Measurements from ENCODE around the gene SPG7. TPM values are rescaled to one million over a fixed set of nuclear protein-coding genes. Genes with fewer than 3 reads are reported as not detected.
"Not testable (repeated sequence)": the region's sequence is repeated elsewhere in the genome, so short reads cannot be mapped to it uniquely, and the experiment has no call there.

Gene SPG7
- total and polyA plus RNA-seq, 4 donors: 34.5 to 102 (median 49.5) TPM

DNA sequence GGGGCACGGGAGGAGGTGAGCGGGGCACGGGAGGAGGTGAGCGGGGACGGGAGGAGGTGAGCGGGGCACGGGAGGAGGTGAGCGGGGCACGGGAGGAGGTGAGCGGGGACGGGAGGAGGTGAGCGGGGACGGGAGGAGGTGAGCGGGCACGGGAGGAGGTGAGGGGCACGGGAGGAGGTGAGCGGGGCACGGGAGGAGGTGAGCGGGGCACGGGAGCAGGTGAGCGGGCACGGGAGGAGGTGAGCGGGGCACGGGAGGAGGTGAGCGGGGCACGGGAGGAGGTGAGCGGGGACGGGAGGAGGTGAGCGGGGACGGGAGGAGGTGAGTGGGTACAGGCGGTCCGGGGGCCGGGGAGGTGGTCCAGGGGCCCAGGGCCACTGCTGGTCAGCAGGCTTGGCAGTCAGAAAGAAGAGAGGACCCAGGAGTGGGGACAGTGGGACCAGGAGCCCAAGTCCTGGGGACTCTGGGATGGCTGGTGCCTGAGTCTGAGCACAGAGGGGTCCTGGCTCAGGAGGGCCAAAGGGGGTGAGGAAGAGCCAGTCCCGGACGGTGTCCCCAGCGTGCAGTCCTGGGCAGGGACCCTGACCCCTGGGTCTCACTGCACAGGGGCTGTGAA is 62.9 kb downstream of the SPG7 start:
- not testable (repeated sequence) for H3K27me3 ChIP-seq (ENCODE audit: control insufficient read depth in 4 of 4, insufficient read depth in 4 of 4, low read length in 3 of 4); H3K27ac ChIP-seq (ENCODE audit: low read depth in 1 of 2, low read length in 2 of 2); H3K4me3 ChIP-seq (ENCODE audit: low read depth in 1 of 3, low read length in 3 of 3); H3K36me3 ChIP-seq (ENCODE audit: control insufficient read depth in 4 of 4, insufficient read depth in 3 of 4, low read depth in 1 of 4, low read length in 3 of 4); H3K9ac ChIP-seq (ENCODE audit: low read depth in 1 of 2, low read length in 2 of 2); H3K9me3 ChIP-seq (ENCODE audit: control insufficient read depth in 4 of 4, low read length in 3 of 4); DNase-seq (ENCODE audit: low spot score)
- H3K4me1 ChIP-seq (ENCODE audit: control insufficient read depth in 4 of 4, insufficient read depth in 4 of 4, low read length in 3 of 4): peaks cover 8 to 20% (median 14%) of the 10 kb centered on the region in 4 donors
- 88% methylated on average over 36 of the region's 36 CpGs for WGBS

DNA sequence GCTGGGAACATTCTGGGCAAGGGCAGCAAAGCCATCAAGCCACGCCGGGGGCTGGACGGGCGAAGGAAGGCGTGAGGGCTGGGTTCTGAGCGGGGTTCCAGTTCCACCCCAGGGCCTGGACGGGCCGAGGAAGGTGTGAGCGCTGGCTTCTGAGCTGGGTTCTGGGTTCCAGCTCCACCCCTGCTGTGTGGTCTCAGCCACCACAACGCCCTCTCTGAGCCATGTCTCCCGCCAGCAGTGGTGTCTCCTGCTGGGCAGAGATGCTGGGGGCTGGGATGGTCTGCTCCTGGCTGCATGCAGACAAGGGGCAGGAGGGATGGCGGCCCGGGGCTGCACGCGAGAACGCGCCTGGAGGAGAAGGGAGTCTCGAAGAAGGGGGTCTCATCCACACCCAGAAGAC is 63.4 kb downstream of the SPG7 start:
- H3K4me3 ChIP-seq (ENCODE audit: low read depth in 1 of 3, low read length in 3 of 3): no peak overlapping the region
- H3K27ac ChIP-seq (ENCODE audit: low read depth in 1 of 2, low read length in 2 of 2): no peak overlapping the region
- no peaks in the 10 kb centered on the region for H3K36me3 ChIP-seq (ENCODE audit: control insufficient read depth in 4 of 4, insufficient read depth in 3 of 4, low read depth in 1 of 4, low read length in 3 of 4)
- peaks cover 0 to 3% (median 0%) of the 10 kb centered on the region in 4 donors for H3K27me3 ChIP-seq (ENCODE audit: control insufficient read depth in 4 of 4, insufficient read depth in 4 of 4, low read length in 3 of 4)
- H3K4me1 ChIP-seq (ENCODE audit: control insufficient read depth in 4 of 4, insufficient read depth in 4 of 4, low read length in 3 of 4): peaks cover 6 to 19% (median 15%) of the 10 kb centered on the region in 4 donors
- H3K9me3 ChIP-seq (ENCODE audit: control insufficient read depth in 4 of 4, low read length in 3 of 4): no peaks in the 10 kb centered on the region
- H3K9ac ChIP-seq (ENCODE audit: low read depth in 1 of 2, low read length in 2 of 2): no peak overlapping the region
- 94% methylated on average over 18 of the region's 18 CpGs for whole genome bisulfite sequencing
- no peak for DNase-seq (ENCODE audit: low spot score)
- no peak for TF ChIP-seq RXRA (IDR thresholded peaks at IDR 0.05)
- no peak for TF ChIP-seq EGR1 (IDR thresholded peaks at IDR 0.05; ENCODE audit: low read depth in 2 of 2)
- TF ChIP-seq FOXA2 (IDR thresholded peaks at IDR 0.05): no peak
- TF ChIP-seq HNF4G (IDR thresholded peaks at IDR 0.05): no peak
- TF ChIP-seq YY1 (IDR thresholded peaks at IDR 0.05): no peak
- no peak for TF ChIP-seq GABPA (IDR thresholded peaks at IDR 0.05 in 1 of 2, conservative IDR thresholded peaks at IDR 0.05 in 1 of 2)
- no peak for TF ChIP-seq JUND (IDR thresholded peaks at IDR 0.05)
- no peak for TF ChIP-seq TAF1 (conservative IDR thresholded peaks at IDR 0.05)

DNA sequence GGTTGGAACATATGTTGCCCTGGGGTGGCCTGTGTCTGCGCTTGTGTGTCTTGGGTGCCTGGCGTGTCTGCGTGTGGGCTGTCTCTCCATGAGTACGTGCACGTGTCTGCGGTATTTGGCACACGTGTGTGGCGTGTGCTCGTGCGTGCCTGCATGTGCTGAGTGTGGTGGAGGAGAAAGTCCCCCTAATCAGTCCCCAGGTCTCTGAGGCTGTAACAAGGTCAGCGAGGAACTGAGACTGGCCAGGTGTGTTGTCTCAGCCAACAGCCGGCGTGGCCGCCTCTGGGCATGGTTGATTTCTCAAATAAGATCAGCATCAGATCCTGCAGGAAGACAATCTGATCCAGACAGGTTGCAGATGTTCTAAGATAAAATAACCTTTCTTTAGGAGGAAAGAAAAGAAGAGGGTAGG is 63.9 kb downstream of the SPG7 start:
- H3K9ac ChIP-seq (ENCODE audit: low read depth in 1 of 2, low read length in 2 of 2): no peak overlapping the region
- H3K36me3 ChIP-seq (ENCODE audit: control insufficient read depth in 4 of 4, insufficient read depth in 3 of 4, low read depth in 1 of 4, low read length in 3 of 4): no peaks in the 10 kb centered on the region
- H3K27ac ChIP-seq (ENCODE audit: low read depth in 1 of 2, low read length in 2 of 2): no peak overlapping the region
- no peak overlapping the region for H3K4me3 ChIP-seq (ENCODE audit: low read depth in 1 of 3, low read length in 3 of 3)
- H3K27me3 ChIP-seq (ENCODE audit: control insufficient read depth in 4 of 4, insufficient read depth in 4 of 4, low read length in 3 of 4): peaks cover 0 to 3% (median 0%) of the 10 kb centered on the region in 4 donors
- TF ChIP-seq NR2F2 (IDR thresholded peaks at IDR 0.05) (no peak), EGR1 (IDR thresholded peaks at IDR 0.05; ENCODE audit: low read depth in 2 of 2) (no peak), FOXA1 (IDR thresholded peaks at IDR 0.05) (no peak), JUND (IDR thresholded peaks at IDR 0.05) (no peak), HNF4A (conservative IDR thresholded peaks at IDR 0.05) (no peak), GABPA (IDR thresholded peaks at IDR 0.05 in 1 of 2, conservative IDR thresholded peaks at IDR 0.05 in 1 of 2) (no peak), RXRA (IDR thresholded peaks at IDR 0.05) (no peak), TAF1 (conservative IDR thresholded peaks at IDR 0.05) (no peak), HNF4G (IDR thresholded peaks at IDR 0.05) (no peak), FOXA2 (IDR thresholded peaks at IDR 0.05) (no peak), SP1 (IDR thresholded peaks at IDR 0.05) (no peak)
- TF ChIP-seq, protein P1, sequence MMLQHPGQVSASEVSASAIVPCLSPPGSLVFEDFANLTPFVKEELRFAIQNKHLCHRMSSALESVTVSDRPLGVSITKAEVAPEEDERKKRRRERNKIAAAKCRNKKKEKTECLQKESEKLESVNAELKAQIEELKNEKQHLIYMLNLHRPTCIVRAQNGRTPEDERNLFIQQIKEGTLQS (IDR thresholded peaks at IDR 0.05): no peak
- TF ChIP-seq, protein P2, sequence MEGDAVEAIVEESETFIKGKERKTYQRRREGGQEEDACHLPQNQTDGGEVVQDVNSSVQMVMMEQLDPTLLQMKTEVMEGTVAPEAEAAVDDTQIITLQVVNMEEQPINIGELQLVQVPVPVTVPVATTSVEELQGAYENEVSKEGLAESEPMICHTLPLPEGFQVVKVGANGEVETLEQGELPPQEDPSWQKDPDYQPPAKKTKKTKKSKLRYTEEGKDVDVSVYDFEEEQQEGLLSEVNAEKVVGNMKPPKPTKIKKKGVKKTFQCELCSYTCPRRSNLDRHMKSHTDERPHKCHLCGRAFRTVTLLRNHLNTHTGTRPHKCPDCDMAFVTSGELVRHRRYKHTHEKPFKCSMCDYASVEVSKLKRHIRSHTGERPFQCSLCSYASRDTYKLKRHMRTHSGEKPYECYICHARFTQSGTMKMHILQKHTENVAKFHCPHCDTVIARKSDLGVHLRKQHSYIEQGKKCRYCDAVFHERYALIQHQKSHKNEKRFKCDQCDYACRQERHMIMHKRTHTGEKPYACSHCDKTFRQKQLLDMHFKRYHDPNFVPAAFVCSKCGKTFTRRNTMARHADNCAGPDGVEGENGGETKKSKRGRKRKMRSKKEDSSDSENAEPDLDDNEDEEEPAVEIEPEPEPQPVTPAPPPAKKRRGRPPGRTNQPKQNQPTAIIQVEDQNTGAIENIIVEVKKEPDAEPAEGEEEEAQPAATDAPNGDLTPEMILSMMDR (IDR thresholded peaks at IDR 0.05; ENCODE audit: low read depth, low read length, missing input control): no peak
- TF ChIP-seq, protein P3, sequence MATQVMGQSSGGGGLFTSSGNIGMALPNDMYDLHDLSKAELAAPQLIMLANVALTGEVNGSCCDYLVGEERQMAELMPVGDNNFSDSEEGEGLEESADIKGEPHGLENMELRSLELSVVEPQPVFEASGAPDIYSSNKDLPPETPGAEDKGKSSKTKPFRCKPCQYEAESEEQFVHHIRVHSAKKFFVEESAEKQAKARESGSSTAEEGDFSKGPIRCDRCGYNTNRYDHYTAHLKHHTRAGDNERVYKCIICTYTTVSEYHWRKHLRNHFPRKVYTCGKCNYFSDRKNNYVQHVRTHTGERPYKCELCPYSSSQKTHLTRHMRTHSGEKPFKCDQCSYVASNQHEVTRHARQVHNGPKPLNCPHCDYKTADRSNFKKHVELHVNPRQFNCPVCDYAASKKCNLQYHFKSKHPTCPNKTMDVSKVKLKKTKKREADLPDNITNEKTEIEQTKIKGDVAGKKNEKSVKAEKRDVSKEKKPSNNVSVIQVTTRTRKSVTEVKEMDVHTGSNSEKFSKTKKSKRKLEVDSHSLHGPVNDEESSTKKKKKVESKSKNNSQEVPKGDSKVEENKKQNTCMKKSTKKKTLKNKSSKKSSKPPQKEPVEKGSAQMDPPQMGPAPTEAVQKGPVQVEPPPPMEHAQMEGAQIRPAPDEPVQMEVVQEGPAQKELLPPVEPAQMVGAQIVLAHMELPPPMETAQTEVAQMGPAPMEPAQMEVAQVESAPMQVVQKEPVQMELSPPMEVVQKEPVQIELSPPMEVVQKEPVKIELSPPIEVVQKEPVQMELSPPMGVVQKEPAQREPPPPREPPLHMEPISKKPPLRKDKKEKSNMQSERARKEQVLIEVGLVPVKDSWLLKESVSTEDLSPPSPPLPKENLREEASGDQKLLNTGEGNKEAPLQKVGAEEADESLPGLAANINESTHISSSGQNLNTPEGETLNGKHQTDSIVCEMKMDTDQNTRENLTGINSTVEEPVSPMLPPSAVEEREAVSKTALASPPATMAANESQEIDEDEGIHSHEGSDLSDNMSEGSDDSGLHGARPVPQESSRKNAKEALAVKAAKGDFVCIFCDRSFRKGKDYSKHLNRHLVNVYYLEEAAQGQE (IDR thresholded peaks at IDR 0.05): no peak
- peaks cover 6 to 19% (median 15%) of the 10 kb centered on the region in 4 donors for H3K4me1 ChIP-seq (ENCODE audit: control insufficient read depth in 4 of 4, insufficient read depth in 4 of 4, low read length in 3 of 4)
- no peaks in the 10 kb centered on the region for H3K9me3 ChIP-seq (ENCODE audit: control insufficient read depth in 4 of 4, low read length in 3 of 4)
- no peak for DNase-seq (ENCODE audit: low spot score)
- WGBS: 81% methylated on average over 14 of the region's 14 CpGs
